ENCODE measurements around the gene RPS8.

The RPS8 gene

GRCh38 chr1:44826375-44827196, 51.2 kb downstream of the RPS8 start:
- intact Hi-C loops (cut with micrococcal nuclease), result no loop called here

GRCh38 chr1:44827197-44828002, 52.1 kb downstream of the RPS8 start:
- Mint-ChIP-seq H3K9me3 (no peaks in the 10 kb centered on the region), H3K36me3 (ENCODE audit: low read depth) (no peaks in the 10 kb centered on the region), H3K27ac (peak overlapping the region; percentile 93), H3K4me1 (ENCODE audit: low read depth) (peaks cover 71% of the 10 kb centered on the region), H3K27me3 (peaks cover under 1% of the 10 kb centered on the region), H3K4me3 (no peak overlapping the region)
- intact Hi-C loops (cut with micrococcal nuclease), result no loop called here

More at GRCh38 chr1:44826375-44827196, 51.2 kb downstream of the RPS8 start:
- peak overlapping the region; percentile 93 for H3K27ac Mint-ChIP-seq
- H3K9me3 Mint-ChIP-seq, result no peaks in the 10 kb centered on the region
- peaks cover 64% of the 10 kb centered on the region for H3K4me1 Mint-ChIP-seq (ENCODE audit: low read depth)
- H3K27me3 Mint-ChIP-seq, result no peaks in the 10 kb centered on the region
- no peaks in the 10 kb centered on the region for H3K36me3 Mint-ChIP-seq (ENCODE audit: low read depth)
- H3K4me3 Mint-ChIP-seq, result peak overlapping the region; percentile 60

DNA sequence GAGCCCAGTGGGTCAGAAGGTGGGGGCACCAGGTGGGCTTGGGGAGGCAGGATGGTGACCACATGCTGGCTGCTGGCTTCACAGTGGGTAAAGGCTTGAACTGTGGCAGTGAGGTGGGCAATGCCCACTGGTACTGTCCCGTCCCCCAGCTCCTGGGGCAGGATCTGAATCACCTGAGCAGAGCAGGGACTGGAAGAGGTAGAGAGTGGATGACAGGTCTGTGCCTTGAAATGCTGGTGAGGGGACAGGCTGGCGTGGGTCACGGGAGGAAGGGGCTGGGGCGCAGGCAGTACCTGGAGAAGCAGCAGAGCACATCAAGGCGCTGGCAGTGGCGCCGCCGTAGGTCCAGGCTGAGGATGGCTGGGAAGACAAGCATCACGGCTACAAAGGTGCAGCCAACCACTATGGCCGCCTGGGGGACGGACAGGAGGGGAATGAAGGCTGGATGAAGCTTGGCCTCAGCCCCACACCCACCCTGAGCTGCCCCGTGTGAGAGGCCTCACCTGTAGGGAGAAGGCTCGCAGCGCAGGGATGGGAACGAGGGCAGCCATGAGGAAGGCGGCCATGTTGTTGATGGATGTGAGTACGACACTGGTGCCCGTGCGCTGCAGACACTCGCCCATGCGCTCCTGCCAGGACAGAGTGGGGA, 52.8 kb downstream of the RPS8 start:
- H3K9me3 Mint-ChIP-seq, result no peaks in the 10 kb centered on the region
- H3K27me3 Mint-ChIP-seq, result peaks cover 1% of the 10 kb centered on the region
- H3K4me3 Mint-ChIP-seq, result no peak overlapping the region
- intact Hi-C loops (cut with micrococcal nuclease), result no loop called here
- H3K4me1 Mint-ChIP-seq (ENCODE audit: low read depth), result peaks cover 79% of the 10 kb centered on the region
- no peaks in the 10 kb centered on the region for H3K36me3 Mint-ChIP-seq (ENCODE audit: low read depth)
- H3K27ac Mint-ChIP-seq, result peak overlapping the region; percentile 93
